Stimulated activated CD4-positive, alpha-beta T cell treated with anti-CD3 and anti-CD28 coated beads, TNF-alpha, amount 100 ng/mL, for 48 hours (primary cell): Measurements from ENCODE around the gene METAP2.
"Not testable (repeated sequence)": the region's sequence is repeated elsewhere in the genome, so short reads cannot be mapped to it uniquely, and the experiment has no call there.

Experiments
- DNase-seq, 3 donors: peaks; one replicate each; pipeline ENCODE4 v3.0.0-alpha.2; 2020; ENCODE audit warnings: low read depth in 3 of 3

METAP2 gene

GRCh38 chr12:95462551-95462950 is 11.4 kb upstream of the METAP2 start:
- no peak for DNase-seq

GRCh38 chr12:95463050-95463449 is 10.9 kb upstream of the METAP2 start:
- no peak for DNase-seq

- DNase-seq, result not testable (repeated sequence)
These were observed 10.2 kb upstream of the METAP2 start for GRCh38 chr12:95463776-95464175.

- DNase-seq, result no peak
These were observed 8.7 kb upstream of the METAP2 start for GRCh38 chr12:95465275-95465674.

- no peak for DNase-seq
These were observed 3.7 kb upstream of the METAP2 start for GRCh38 chr12:95470300-95470699.

- DNase-seq, result peak in 1 of 3 donors; percentile 27
These were observed 595 bp upstream of the METAP2 start for GRCh38 chr12:95473231-95473883.

GRCh38 chr12:95474660-95474958 is 657 bp downstream of the METAP2 start:
- no peak for DNase-seq

GRCh38 chr12:95480230-95480629 is 6.3 kb downstream of the METAP2 start:
- no peak for DNase-seq

GRCh38 chr12:95481072-95481471 is 7.1 kb downstream of the METAP2 start:
- no peak for DNase-seq

GRCh38 chr12:95481888-95482287 is 7.9 kb downstream of the METAP2 start:
- DNase-seq, result no peak

- DNase-seq, result not testable (repeated sequence)
These were observed 8.6 kb downstream of the METAP2 start for GRCh38 chr12:95482564-95482963.

GRCh38 chr12:95484524-95484923 is 10.6 kb downstream of the METAP2 start:
- no peak for DNase-seq

- DNase-seq, result no peak
These were observed 13.1 kb downstream of the METAP2 start for GRCh38 chr12:95487024-95487423.

- DNase-seq, result no peak
These were observed 18.5 kb downstream of the METAP2 start for GRCh38 chr12:95492462-95492861.

GRCh38 chr12:95494888-95495287 is 20.9 kb downstream of the METAP2 start:
- DNase-seq, result no peak

- no peak for DNase-seq
These were observed 21.5 kb downstream of the METAP2 start for GRCh38 chr12:95495433-95495832.

GRCh38 chr12:95497031-95497430 is 23.1 kb downstream of the METAP2 start:
- no peak for DNase-seq

GRCh38 chr12:95498968-95499367 is 25.0 kb downstream of the METAP2 start:
- DNase-seq, result no peak

- no peak for DNase-seq
These were observed 25.8 kb downstream of the METAP2 start for GRCh38 chr12:95499772-95500171.

GRCh38 chr12:95504140-95504539 is 30.2 kb downstream of the METAP2 start:
- no peak for DNase-seq

GRCh38 chr12:95505039-95505438 is 31.1 kb downstream of the METAP2 start:
- DNase-seq, result no peak

- DNase-seq, result no peak
These were observed 33.0 kb downstream of the METAP2 start for GRCh38 chr12:95506707-95507523.

- DNase-seq, result no peak
These were observed 35.3 kb downstream of the METAP2 start for GRCh38 chr12:95509300-95509699.

- no peak for DNase-seq
These were observed 38.0 kb downstream of the METAP2 start for GRCh38 chr12:95511977-95512376.
